GM18858 (cell line): Measurements from ENCODE around the gene TMEM101.
"Not testable (repeated sequence)": the region's sequence is repeated elsewhere in the genome, so short reads cannot be mapped to it uniquely, and the experiment has no call there.

ENCODE experiments used
- ATAC-seq: cut with Tn5 transposase; IDR thresholded peaks from one replicate; pipeline ENCODE4 v1.9.1; 2021; ENCODE audit not compliant: unreplicated experiment

TMEM101 gene

DNA sequence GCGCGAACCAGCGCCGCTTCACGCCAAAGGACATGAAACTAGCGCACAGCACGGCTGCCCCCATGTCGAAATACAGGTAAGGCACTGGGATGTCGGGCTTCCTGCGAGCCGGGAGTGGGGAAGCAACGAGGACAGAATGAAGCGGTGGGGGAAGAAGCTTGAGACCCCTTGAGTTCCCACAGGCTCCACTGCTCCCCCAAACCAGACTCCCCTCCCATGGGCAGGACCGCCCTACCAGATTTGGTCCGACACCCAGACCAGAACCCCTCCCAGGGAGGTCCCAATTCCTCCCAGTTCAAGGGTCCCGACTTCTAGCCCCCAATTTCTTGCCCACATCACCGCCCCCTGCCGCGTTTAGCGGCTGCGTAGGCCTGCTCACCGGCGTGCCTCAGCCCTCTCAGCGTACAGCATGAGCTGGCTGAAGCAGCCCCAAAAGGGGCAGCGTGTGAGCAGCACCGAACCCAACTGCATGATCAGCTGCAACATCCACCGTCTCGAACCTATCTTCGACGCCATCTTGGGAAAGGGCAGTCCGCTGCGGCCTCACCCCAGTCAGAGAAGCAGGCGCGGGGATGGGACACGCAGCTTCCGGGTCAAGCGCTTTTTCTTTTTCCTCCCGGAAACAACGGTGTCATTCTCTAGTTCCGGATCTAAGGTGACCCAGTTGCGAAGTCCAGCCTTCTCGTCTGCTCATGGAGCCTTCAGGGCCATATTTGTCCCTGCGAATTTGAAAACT is at the start of gene TMEM101:
Gene TMEM101, minus strand, starts transcription at position 527 of the 736 bp plus-strand sequence. Its CDS starts 11 bp downstream, at position 516.
- peak; percentile 63 for ATAC-seq

DNA sequence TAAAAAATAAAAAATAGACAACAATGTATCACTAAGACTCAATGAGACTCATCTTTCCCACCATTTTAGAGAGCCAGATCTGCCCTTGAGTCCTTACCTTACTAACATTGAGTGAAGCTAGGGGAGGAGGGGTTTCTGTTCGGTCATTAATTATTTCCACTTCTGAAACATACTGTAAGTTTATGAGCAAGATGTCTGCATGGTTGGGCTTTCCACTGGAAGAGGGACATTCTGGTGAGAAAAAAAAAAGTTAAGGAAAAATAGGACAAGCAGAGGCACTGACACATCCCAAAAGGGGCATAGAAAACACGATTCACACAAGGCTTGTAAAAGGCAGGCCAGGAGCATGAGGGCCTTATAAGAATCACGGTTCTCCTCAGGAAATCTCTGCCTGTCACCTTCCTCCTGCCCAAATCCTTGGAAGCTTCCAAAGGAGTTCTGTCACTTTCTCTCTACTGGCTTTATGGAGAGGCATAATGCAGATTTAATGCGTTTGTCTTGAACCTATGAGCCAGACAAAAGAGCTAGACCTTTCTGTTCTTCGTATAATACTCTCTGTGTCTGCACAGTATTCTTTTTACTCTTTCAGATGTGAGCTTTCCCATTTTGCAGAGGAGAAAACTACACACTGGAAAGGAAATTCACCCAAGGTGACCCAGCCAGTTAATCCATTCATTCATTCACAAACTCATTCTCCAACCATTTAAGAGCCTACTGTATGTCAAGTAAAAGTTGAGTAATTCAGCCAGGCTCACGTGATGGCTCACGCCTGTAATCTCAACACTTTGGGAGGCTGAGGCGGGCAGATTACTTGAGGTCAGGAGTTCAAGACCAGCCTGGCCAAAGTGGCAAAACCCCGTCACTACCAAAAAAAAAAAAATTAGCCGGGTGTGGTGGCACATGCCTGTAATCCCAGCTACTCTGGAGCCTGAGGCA is 49.2 kb upstream of the TMEM101 start:
- ATAC-seq, result no peak

DNA sequence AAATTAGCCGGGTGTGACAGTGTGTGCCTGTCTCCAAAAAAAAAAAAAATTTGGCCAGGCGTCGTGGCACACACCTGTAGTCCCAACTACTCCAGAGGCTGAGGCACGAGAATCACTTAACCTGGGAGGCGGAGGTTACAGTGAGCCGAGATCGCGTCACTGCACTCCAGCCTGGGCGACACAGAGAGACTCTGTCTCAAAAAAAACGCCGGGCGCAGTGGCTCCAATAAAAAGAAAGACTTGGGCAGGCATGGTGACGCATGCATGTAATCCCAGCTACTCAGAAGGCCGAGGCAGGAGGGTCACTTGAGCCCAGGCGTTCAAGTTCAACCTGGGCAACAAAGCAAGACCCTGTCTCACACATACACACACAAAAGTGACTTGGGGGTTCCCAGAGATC is 48.1 kb upstream of the TMEM101 start:
- no peak for ATAC-seq

- no peak for ATAC-seq
These were observed 46.7 kb upstream of the TMEM101 start for GRCh38 chr17:44061446-44061845.

GRCh38 chr17:44059101-44059892 is 44.5 kb upstream of the TMEM101 start:
- no peak for ATAC-seq

- no peak for ATAC-seq
These were observed 38.5 kb upstream of the TMEM101 start for GRCh38 chr17:44053125-44053872.

DNA sequence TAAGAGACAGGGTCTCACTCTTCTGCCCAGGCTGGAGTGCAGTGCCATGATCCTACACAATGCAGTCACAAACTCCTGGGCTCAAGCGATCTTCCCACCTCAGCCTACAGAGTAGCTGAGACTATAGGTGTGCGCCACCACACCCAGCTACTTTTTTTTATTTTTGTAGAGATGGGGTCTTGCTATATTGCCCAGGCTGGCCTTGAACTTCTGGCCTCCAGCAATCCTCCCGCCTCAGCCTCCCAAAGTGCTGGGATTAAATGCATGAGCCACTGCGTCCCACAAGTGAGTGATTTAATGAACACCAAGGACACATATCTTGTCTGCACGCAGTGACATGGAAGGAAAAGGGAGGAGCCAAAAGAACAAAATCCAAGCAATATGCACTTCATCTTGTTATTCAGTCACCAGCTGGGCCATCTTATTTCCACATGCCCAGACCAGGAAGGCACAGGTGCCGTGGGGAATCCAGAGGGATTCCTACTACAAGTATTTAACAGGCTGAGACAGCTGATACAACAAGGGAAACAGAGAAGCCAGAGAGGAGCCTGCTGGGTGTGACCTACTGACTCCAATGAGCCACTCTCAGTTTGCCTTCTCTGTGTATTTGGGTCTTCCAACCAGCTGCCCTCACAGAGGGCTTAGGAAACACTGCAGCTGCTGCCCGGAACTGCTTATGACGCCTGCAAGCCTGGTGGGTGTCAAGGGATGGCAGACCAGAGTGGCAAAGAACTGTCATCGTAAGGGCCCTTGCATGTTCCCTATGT is 34.7 kb upstream of the TMEM101 start:
- no peak for ATAC-seq

- not testable (repeated sequence) for ATAC-seq
These were observed 32.1 kb upstream of the TMEM101 start for GRCh38 chr17:44046893-44047292.

DNA sequence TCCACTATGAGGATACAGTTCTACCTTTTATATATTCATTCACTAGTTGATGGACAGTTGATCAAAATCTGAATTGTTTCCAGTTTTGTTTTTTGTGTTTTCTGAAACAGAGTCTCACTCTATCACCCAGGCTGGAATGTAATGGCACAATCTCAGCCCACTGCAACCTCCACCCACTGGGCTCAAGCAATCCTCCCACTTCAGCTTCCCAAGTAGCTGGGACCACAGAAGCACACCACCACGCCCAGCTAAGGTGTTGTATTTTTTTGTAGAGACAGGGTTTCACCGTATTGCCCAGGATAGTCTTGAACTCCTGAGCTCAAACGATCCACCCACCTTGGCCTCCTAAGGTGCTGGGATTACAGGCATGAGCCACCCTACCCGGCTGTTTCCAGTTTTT is 30.7 kb upstream of the TMEM101 start:
- ATAC-seq, result no peak

GRCh38 chr17:44044071-44044470 is 29.3 kb upstream of the TMEM101 start:
- ATAC-seq, result no peak

DNA sequence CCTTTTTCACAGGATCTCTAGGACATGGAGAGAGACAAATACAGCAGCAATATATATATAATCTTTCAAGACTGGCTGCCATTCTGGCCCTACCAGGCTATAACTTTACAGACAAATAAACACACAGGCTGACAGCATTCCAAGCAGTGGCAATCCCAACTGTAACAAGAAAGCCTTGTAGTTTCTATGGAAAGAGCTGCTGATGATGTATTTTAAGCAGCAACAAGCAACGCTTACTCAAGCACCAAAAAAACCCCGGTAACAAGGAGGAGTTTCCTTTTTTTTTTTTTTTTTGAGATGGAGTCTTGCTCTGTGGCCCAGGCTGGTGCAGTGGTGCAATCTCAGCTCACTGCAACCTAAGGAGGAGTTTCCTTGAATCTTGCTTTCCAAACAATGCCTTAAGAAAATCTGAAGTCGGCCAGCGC is 28.5 kb upstream of the TMEM101 start:
- ATAC-seq, result no peak

GRCh38 chr17:44039829-44040635 is 25.3 kb upstream of the TMEM101 start:
- ATAC-seq, result no peak

DNA sequence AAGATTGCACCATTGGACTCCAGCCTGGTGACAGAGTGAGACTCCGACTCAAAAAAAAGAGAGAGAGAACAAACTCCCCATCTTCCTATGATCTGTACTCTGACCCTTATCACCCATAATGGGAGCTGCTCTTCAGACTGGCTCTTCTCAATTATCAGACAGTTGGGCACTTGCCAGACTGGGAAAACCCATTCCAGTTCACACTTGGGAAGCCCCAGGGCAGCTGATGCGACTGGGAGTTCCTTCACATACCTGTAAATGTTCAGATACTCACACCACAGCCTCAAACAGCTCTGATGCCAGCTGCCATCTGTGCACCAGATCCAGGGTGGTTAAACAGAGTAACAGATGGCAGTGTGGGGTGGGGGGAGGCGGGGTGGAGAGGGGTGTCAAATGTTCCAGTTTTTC is 23.8 kb upstream of the TMEM101 start:
- ATAC-seq, result no peak

- ATAC-seq, result no peak
These were observed 22.7 kb upstream of the TMEM101 start for GRCh38 chr17:44037471-44037870.

GRCh38 chr17:44034688-44035087 is 19.9 kb upstream of the TMEM101 start:
- ATAC-seq, result not testable (repeated sequence)

- ATAC-seq, result no peak
These were observed 19.2 kb upstream of the TMEM101 start for GRCh38 chr17:44033861-44034408.

GRCh38 chr17:44030482-44030881 is 15.7 kb upstream of the TMEM101 start:
- ATAC-seq, result no peak

DNA sequence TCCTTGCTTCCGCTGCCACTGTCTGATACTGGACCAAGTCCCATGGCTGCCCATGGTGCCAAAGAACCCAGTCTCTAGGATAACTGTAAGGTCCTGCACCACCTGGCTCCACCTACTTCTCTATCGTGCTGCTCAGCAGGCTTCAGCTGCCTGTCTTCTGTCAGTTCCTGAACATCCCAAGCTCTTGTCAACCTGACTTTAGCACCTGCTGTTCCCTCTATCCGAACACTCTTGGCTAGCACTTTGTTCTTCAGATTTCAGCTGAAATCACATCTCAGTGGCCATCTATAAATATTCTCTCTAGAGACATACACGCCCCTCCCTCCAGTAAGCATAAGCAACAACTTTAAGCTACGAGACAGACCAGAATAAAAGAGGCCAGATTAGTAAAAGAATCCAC is 15.0 kb upstream of the TMEM101 start:
- no peak for ATAC-seq

GRCh38 chr17:44024853-44025252 is 10.1 kb upstream of the TMEM101 start:
- no peak for ATAC-seq
